ENCODE measurements around the gene CHST2. TPM values are rescaled to one million over a fixed set of nuclear protein-coding genes. Genes with fewer than 3 reads are reported as not detected.

The CHST2 gene
- total RNA-seq, 4 donors from 2014 or later = 1.6 to 9.8 (median 5.1) TPM

DNA sequence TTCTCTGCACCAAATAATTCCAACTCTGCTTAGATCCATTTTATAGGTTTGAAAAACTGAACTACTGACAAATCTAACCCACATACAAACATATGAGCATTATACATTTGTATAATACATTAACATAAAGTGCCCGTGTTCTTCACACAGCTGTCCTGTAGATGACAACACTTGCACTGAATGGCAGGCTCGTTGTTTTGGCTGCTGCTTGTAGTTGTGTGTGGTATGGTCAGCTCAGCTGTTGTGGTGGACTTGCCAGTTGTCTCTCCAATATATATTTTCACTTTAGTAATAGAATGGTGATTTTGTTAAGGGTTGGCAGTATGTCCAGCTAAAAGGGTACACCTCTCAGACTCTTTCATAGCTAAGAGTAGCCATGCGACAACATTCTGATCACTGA, 30.5 kb downstream of the CHST2 start:
- Histone ChIP-seq H3K4me3 (no peak overlapping the region), H3K9me3 (no peaks in the 10 kb centered on the region), H3K4me1 (no peaks in the 10 kb centered on the region), H3K27ac (no peak overlapping the region), H3K36me3 (no peaks in the 10 kb centered on the region), H3K27me3 (no peaks in the 10 kb centered on the region)
- 93 to 100% methylated on average over 1 to 3 of the region's 3 CpGs for WGBS, 2 donors (ENCODE audit: low coverage in 1 of 2)
- no peak for TF ChIP-seq POLR2A (IDR thresholded peaks at IDR 0.05)
- TF ChIP-seq, protein P1, sequence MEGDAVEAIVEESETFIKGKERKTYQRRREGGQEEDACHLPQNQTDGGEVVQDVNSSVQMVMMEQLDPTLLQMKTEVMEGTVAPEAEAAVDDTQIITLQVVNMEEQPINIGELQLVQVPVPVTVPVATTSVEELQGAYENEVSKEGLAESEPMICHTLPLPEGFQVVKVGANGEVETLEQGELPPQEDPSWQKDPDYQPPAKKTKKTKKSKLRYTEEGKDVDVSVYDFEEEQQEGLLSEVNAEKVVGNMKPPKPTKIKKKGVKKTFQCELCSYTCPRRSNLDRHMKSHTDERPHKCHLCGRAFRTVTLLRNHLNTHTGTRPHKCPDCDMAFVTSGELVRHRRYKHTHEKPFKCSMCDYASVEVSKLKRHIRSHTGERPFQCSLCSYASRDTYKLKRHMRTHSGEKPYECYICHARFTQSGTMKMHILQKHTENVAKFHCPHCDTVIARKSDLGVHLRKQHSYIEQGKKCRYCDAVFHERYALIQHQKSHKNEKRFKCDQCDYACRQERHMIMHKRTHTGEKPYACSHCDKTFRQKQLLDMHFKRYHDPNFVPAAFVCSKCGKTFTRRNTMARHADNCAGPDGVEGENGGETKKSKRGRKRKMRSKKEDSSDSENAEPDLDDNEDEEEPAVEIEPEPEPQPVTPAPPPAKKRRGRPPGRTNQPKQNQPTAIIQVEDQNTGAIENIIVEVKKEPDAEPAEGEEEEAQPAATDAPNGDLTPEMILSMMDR (IDR thresholded peaks at IDR 0.05) = no peak
- no peak for TF ChIP-seq EP300 (IDR thresholded peaks at IDR 0.05)
- no peak for TF ChIP-seq POLR2AphosphoS5 (IDR thresholded peaks at IDR 0.05)
- no peak for ATAC-seq

DNA sequence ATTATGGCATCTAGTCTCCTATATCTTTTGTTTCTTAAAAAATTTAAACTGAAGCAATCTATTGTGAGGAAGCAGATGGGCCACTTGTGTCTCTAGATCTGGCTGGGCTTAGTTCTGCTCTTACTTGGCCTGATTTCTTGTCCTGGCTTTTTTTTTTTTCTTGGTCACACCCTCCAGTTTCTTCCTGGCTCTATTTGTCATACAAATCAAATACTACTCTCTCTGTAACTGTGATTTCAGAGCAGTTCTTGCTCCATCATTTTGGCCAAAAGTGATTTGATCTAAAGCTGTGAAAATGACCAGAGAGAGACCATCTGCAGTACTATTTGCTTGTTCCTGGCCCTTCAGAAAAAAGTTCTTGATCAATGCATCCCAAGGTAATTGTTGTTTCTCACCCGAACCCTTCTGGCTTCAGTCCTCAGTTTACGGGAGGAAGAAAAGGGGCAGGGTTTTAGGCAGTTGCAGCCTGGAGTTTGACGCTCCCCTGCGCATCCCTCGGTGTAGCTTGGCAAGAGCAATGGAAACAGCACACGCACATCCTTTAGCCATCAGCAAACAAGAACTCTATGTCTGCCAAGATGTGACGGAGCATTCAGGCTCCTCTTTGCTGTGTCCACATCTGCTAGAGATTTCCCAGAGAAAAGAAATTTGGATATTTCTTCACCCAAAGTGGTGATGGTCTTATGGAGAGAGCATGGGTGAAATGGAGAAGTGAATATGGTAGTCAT, 31.6 kb downstream of the CHST2 start:
- Histone ChIP-seq H3K9me3 (no peaks in the 10 kb centered on the region), H3K27ac (peak overlapping the region in 2 of 4 donors; percentile 30 to 49), H3K4me3 (no peak overlapping the region), H3K27me3 (no peaks in the 10 kb centered on the region), H3K36me3 (no peaks in the 10 kb centered on the region), H3K4me1 (no peaks in the 10 kb centered on the region)
- TF ChIP-seq, protein P1 (IDR thresholded peaks at IDR 0.05) = no peak
- TF ChIP-seq POLR2A (IDR thresholded peaks at IDR 0.05) = no peak
- no peak for TF ChIP-seq EP300 (IDR thresholded peaks at IDR 0.05)
- TF ChIP-seq POLR2AphosphoS5 (IDR thresholded peaks at IDR 0.05) = no peak
- ATAC-seq = peak; percentile 76
- WGBS, 2 donors (ENCODE audit: low coverage in 1 of 2) = 36% methylated on average over 4 of the region's 7 CpGs; no CpG with 5 or more reads in 1 of the 2 donors

DNA sequence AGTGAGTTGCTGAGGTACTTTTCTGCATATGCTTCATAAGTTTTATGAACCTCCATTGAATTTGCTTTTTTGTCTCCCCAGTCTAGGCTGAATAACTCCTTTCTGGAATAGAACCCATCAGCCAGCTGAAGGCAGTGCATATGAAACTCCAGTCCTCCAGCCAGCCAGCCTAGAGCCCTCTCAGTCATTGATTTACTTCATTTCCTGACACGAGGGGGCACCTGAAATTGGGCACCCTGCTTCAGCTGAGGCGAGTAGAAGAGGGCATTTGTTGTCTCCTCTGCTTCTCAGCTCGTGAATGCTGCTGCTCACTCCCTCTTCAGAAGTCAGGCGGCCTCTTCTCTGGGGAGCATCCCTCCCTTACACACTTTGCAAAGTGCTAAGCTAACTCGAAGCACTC, 32.5 kb downstream of the CHST2 start:
- Histone ChIP-seq H3K9me3 (no peaks in the 10 kb centered on the region), H3K27me3 (no peaks in the 10 kb centered on the region), H3K4me3 (no peak overlapping the region), H3K36me3 (no peaks in the 10 kb centered on the region), H3K4me1 (no peaks in the 10 kb centered on the region), H3K27ac (peak overlapping the region in 1 of 4 donors; percentile 49)
- no peak for TF ChIP-seq POLR2AphosphoS5 (IDR thresholded peaks at IDR 0.05)
- TF ChIP-seq, protein P1 (IDR thresholded peaks at IDR 0.05) = no peak
- no peak for TF ChIP-seq POLR2A (IDR thresholded peaks at IDR 0.05)
- no peak for TF ChIP-seq EP300 (IDR thresholded peaks at IDR 0.05)
- ATAC-seq = no peak
- WGBS, 2 donors (ENCODE audit: low coverage in 1 of 2) = 93 to 94% methylated on average over 3 to 4 of the region's 5 CpGs

DNA sequence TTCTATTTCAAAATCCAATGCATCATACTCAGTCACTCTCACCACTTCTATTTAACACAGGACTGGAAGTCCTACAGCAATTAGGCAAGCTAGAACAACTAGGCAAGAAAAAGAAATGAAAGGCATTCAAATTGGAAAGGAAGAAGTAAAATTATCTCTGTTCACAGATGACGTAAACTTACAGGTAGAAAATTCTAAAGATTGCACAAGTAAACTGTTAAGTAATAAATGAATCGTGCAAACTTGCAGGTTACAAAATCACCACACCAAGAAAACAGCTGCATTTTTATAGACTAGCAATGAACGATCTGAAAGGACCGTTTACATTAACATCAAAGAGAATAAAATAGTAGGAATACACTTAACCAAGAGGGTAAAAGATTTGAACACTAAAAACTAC, 36.2 kb downstream of the CHST2 start:
- no peak for ATAC-seq
- no peaks in the 10 kb centered on the region for H3K36me3 ChIP-seq
- no peaks in the 10 kb centered on the region for H3K27me3 ChIP-seq
- no peak overlapping the region for H3K4me3 ChIP-seq
- H3K4me1 ChIP-seq = no peaks in the 10 kb centered on the region
- TF ChIP-seq EP300 (IDR thresholded peaks at IDR 0.05) (no peak), POLR2A (IDR thresholded peaks at IDR 0.05) (no peak), POLR2AphosphoS5 (IDR thresholded peaks at IDR 0.05) (no peak)
- TF ChIP-seq, protein P1 (IDR thresholded peaks at IDR 0.05) = no peak
- no peaks in the 10 kb centered on the region for H3K9me3 ChIP-seq
- no peak overlapping the region for H3K27ac ChIP-seq
- WGBS, 2 donors (ENCODE audit: low coverage in 1 of 2) = 65 to 71% methylated on average over 4 of the region's 4 CpGs

Data from gastroesophageal sphincter (tissue), 4 donors.